Activated effector memory CD4-positive, alpha-beta T cell treated with anti-CD3 and anti-CD28 coated beads, Interleukin-2, amount 50 U/mL, for 16 hours (primary cell): Measurements from ENCODE around the gene SPRN.
A peak's percentile ranks its signal among the peaks of the same experiment; 100 is the strongest.
"Not testable (repeated sequence)": the region's sequence is repeated elsewhere in the genome, so short reads cannot be mapped to it uniquely, and the experiment has no call there.

ENCODE experiments used
- DNase-seq: peaks from one replicate; pipeline ENCODE4 v3.0.0-alpha.2; 2020

The SPRN gene

DNA sequence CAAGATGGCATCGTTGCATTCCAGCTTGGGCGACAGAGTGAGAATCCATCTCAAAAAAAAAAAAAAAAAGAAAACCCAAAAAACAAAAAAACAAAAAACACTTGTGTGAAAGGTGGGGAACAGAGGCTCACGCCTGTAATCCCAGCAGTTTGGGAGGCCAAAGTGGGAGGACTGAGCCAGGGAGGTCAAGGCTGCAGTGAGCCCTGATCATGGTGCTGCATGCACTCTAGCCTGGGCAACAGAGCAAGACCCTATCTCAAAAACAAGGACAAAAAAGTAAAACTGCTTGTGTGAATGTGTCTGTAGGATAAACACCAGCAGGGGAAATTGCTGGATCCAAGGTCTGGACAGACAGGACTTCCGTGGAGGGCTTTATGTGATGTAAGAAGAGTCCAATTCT is 40.9 kb downstream of the SPRN start:
- DNase-seq = no peak

DNA sequence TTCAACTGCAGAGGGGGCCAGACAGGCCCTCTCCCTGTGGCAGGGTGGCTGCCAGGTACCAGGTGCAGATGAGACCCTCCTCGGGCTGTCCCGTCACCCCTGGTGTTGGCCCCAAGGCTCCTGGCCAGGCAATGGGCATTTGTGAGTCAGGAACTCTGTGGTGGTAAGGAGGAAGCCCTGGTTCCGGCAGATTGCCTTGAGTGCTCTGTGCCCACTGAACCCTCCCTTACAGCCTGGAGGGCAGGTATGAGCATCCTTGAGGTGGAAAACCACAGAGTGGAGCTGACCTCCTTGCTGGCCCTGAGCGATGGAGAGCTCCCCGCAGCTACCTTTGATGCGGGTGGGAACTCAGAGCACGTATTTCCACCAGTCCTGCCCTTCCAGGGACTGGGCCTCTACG is 43.4 kb downstream of the SPRN start:
- DNase-seq = no peak

- no peak for DNase-seq
Measured at GRCh38 chr10:133379801-133380666, 44.4 kb downstream of the SPRN start.

DNA sequence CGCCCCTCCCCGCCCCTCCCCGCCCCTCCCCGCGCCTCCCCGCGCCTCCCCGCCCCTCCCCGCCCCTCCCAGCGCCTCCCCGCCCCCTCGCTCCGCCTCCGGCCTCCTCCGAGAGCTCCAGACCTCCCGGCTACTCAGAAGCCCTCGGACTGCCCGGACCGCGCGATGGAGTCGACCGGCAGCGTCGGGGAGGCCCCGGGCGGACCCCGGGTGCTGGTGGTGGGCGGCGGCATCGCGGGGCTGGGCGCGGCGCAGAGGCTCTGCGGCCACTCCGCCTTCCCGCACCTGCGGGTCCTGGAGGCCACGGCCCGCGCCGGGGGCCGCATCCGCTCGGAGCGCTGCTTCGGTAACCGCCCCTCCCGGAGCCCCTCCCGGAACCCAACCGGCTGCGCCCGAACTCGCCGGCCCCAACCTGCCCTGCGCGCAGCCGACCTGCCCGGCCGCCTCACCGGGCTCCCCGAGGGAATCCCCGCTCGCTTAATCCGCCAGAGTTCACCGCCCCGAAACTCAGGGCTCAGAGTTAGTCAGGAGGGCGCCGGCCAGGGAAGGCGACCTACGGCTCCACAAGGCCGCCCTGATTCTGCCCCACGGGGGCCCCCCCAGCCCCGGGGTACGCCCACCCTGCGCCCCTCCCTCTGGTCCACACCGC is 45.1 kb downstream of the SPRN start, which contains the start of gene PAOX:
PAOX (plus strand) TSS at position 111 of the 649 bp plus-strand sequence; CDS start at position 166, 55 bp downstream.
- peak; percentile 88 for DNase-seq

- peak; percentile 85 for DNase-seq
Measured at GRCh38 chr10:133378251-133379096, 46.0 kb downstream of the SPRN start.

DNA sequence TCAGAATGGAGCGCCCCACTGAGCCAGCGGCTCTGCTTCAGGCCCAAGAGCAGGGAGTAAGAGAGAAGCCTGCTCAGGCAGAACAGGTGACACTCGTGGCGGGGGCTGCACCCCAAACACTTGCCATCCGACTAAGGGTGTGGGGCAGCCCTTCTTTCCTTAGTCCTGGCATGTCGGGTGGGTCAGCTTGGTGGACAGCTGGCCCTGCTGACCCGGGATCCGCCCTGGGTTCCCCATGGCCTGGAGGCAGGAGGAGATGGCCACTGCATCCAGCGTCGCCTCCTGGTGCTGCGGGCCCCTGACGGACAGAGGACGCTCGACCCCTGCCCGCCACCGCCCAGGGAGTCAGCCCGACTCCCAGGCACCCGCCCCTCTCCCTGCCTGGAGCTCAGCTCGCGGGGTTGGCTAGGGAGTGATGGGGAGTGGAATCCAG is 46.6 kb downstream of the SPRN start:
- no peak for DNase-seq

GRCh38 chr10:133377025-133377817 is 47.2 kb downstream of the SPRN start:
- DNase-seq = no peak

GRCh38 chr10:133376183-133376582 is 48.2 kb downstream of the SPRN start:
- DNase-seq = not testable (repeated sequence)

DNA sequence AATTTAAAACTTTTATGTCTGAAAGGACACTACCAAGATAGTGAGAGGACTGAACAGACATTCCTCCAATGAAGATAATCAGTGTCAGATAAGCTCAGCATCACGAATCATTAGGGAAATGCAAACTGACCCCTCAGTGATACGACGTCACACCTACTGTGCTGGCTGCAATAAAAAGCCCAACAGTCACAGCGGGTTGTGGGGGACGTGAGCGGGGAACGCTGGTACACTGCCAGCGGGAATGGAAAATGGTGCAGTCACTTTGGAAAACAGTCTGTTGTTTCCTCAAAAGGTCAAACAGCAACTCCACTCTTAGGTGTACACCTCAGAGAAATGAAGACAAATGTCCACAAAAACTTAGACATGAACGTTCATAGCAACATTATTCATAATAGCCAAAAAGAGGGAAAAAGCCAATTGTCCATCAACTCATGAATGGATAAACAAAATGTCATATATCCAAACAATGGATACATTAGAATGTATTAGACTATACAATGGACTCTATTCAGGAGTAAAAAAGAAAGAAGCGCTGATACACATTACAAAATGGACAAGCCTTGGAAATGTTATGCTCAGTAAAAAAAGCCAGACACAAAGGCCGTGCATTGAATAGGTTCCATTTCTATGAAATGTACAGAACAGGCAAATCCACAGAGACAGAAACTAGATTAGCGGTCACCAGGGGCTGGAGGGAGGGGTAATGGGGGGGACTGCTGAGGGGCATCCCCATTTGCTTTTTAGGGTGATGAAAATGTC is 48.9 kb downstream of the SPRN start:
- no peak for DNase-seq

DNA sequence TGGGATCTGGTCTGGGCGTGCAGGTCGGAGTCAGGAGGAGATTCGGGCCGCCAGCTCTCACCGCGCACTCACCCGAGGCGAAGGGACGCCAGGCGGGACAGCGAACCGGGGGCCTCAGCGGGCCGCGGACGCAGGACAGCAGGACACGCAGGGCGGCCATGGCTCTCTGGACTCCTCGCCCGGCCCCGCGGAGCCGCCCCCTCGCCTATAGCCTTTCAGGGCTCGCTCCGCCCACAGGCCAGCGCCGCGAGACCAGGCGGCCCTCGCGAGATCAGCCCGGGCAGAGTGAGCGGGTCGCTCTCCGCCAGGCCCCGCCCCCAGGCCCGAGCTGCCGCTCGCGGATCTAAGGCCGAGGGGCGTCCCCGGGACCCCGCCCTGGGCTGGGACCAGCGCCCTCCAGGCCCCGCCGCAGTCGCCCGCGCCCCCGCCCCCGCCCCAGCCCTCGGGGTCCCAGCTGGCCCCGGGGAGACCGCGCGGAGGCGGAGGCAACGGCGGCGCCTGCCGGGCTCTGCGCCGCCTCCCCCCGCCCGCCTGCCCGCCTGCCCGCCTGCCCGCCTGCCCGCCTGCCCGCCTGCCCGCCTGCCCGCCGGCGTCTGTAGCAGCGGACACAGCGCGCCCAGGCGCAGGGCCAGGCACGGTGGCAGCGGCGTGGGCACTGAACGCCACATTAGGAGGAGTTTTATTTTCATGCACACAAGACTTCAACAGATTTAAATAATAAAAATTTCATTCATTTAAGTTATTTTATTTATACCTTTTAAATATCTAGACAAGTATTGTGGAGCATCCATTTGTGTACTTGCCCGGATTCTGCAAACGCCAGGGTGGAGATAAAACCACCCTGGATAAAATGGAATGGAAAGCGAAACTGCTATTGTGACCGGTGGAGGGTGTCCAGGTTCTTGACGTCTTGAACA is 51.0 kb downstream of the SPRN start, which contains the start of gene ECHS1:
ECHS1 (minus strand) TSS at position 181 of the 917 bp plus-strand sequence; CDS start at position 160, 21 bp downstream.
- peak; percentile 97 for DNase-seq

- DNase-seq = no peak
Measured at GRCh38 chr10:133372507-133372906, 51.9 kb downstream of the SPRN start.
